Pancreas (tissue), 10 donors: ENCODE data around the gene FOXP4. TPM values are rescaled to one million over a fixed set of nuclear protein-coding genes. Genes with fewer than 3 reads are reported as not detected.

ENCODE experiments used
- ATAC-seq, 4 donors: fragments of 200-7000 bp; cut with Tn5 transposase; one replicate each; pipeline versions ENCODE4 v1.8.0 to v1.9.1; 2020; ENCODE audit warnings: mild to moderate bottlenecking in 4 of 4, moderate library complexity in 4 of 4
- DNase-seq, 6 donors: peaks; one replicate each; pipeline ENCODE4 v3.0.0-alpha.2; 2020
- FAIRE-seq: peaks from 2 replicates; lab custom pipeline; 2012; peaks lifted over from hg19 to GRCh38; lab: Jason Lieb, UNC
- H3K27ac ChIP-seq, 4 donors: fragments of 200-600 bp; sonication (generic); 1 replicate in 3 of 4; 2 replicates in 1 of 4; pipeline versions ENCODE4 v1.5.0 to v1.8.0; 2020
- H3K27me3 ChIP-seq, 4 donors: fragments of 200-600 bp; one replicate each; pipeline ENCODE4 v1.8.0; 2021
- H3K36me3 ChIP-seq, 3 donors: fragments of 200-600 bp; sonication (generic) in 1 of 3; one replicate each; pipeline versions ENCODE4 v1.5.0 to v1.8.0; 2020 to 2021
- H3K4me1 ChIP-seq, 3 donors: fragments of 200-600 bp; one replicate each; pipeline ENCODE4 v1.8.0; 2021
- H3K4me3 ChIP-seq, 4 donors: fragments of 200-600 bp; sonication (generic) in 2 of 4; one replicate each; pipeline versions ENCODE4 v1.5.0 to v1.8.0; 2020 to 2021
- H3K9me3 ChIP-seq, 4 donors: fragments of 200-600 bp; one replicate each; pipeline ENCODE4 v1.8.0; 2021
- CTCF ChIP-seq, 4 donors: fragments of 200-600 bp; sonication (generic) in 3 of 4; IDR thresholded peaks; one replicate each; pipeline versions ENCODE4 v1.5.0 to v1.8.0; 2021; ENCODE audit warnings: antibody characterized with exemption in 4 of 4
- WGBS, 2 donors: extraction: QIAGEN DNeasy Blood & Tissue Kit; methylation state at CpG; one replicate each; pipeline ENCODE4 v1.1.7; 2013; 5-methylcytosine and 5-hydroxymethylcytosine counted together
- intact Hi-C, 3 donors: fragments of 100-400 bp; cut with DNase I; formaldehyde crosslinking; loops; one replicate each; pipeline versions ENCODE4 v1.11.1 to v1.14.2; 2022
- polyA plus RNA-seq, 2 donors: library from polyadenylated mRNA; stranded (reverse); fragments of 200-250 nt; gene quantifications; one replicate each; pipeline ENCODE4 v1.2.3, GENCODE V29; 2013
- total RNA-seq, 6 donors: library from RNA; stranded (reverse); fragmentation: NEBNext Ultra II Directional in 4 of 6; extraction: Animal tissue kit (Norgen Biotek cat#: 25700) in 4 of 6; gene quantifications; one replicate each; pipeline versions ENCODE4 v1.2.1 to v1.2.4, GENCODE V29; 2021 to 2023
- donor health status: healthy with polysubstance abuse.
- donor health status: DM: no; HTN: no; CAD: no; lungs with moderate emphysema.
- donor health status: DM: no; HTN: no; CAD: no.
- donor health status: control.
- donor health status: control.
- donor health status: Bipolar disorder and iron deficiency.
- donor health status: DM: yes; HTN: yes; CAD: no.
- donor health status: DM: no; HTN: no; CAD: no.
- donor health status: DM: no; HTN: no; CAD: no.
- donor health status: DM: yes; HTN: yes; CAD: no.

FOXP4 gene
- total and polyA plus RNA-seq, 8 donors: 23.1 to 29.3 (median 26.3) TPM

DNA sequence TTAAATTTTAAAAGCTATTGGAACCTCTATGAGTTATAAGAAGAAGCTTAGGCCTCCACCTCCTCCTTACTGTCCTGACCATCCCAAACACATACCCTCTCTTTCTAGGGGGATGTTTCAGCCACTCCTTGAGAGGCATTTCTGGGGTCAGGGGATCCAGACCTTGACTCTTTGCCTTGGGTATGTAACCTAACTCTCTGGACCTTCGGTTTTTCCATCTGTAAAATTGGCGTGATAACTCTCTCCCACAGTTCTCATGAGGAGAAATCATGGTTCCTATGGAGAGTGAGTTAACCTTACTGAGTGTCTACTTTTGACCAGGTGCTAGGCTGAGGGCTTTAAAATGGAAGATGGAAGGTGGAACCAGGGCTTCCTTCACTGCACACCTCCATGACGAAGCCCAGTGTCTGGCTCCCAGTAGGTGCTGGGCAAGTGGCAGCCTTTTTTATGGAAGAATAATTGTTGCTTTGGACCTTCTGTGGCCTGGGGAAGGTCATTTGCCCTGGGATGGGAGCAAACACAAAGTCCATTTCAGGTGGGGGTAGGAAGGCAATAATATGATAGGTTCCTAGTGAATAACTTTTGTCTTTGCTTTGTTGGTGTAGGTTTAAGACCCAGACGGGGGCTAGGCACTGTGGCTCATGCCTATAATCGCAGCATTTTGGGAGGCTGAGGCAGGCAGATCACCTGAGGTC is 18.4 kb downstream of the FOXP4 start:
- DNase-seq: no peak
- Histone ChIP-seq H3K4me3 (no peak overlapping the region), H3K4me1 (peaks cover 27 to 64% (median 44%) of the 10 kb centered on the region in 3 donors), H3K9me3 (no peaks in the 10 kb centered on the region), H3K36me3 (peaks cover 5 to 12% (median 9%) of the 10 kb centered on the region in 3 donors), H3K27ac (no peak overlapping the region), H3K27me3 (no peaks in the 10 kb centered on the region)
- TF ChIP-seq CTCF (IDR thresholded peaks at IDR 0.05): no peak
- WGBS, 2 donors: 88 to 90% methylated on average over 5 of the region's 5 CpGs
- intact Hi-C loops: no loop called here
- no peak for ATAC-seq
- FAIRE-seq: no peak

GRCh38 chr6:41565701-41566100 is 19.5 kb downstream of the FOXP4 start:
- FAIRE-seq (no peak), ATAC-seq (no peak), DNase-seq (peak in 2 of 6 donors; percentile 13 to 48)
- no peaks in the 10 kb centered on the region for H3K9me3 ChIP-seq
- intact Hi-C loops: no loop called here
- H3K4me3 ChIP-seq: no peak overlapping the region
- 96 to 97% methylated on average over 13 of the region's 13 CpGs for WGBS, 2 donors
- no peaks in the 10 kb centered on the region for H3K27me3 ChIP-seq
- TF ChIP-seq CTCF (IDR thresholded peaks at IDR 0.05): no peak
- peaks cover 5 to 12% (median 9%) of the 10 kb centered on the region in 3 donors for H3K36me3 ChIP-seq
- no peak overlapping the region for H3K27ac ChIP-seq
- peaks cover 24 to 53% (median 42%) of the 10 kb centered on the region in 3 donors for H3K4me1 ChIP-seq

GRCh38 chr6:41566961-41567360 is 20.8 kb downstream of the FOXP4 start:
- Histone ChIP-seq H3K4me3 (no peak overlapping the region), H3K27ac (peak overlapping the region in 2 of 4 donors; percentile 62 to 69), H3K4me1 (peaks cover 20 to 44% (median 38%) of the 10 kb centered on the region in 3 donors), H3K9me3 (no peaks in the 10 kb centered on the region), H3K27me3 (no peaks in the 10 kb centered on the region), H3K36me3 (peaks cover 5 to 12% (median 9%) of the 10 kb centered on the region in 3 donors)
- TF ChIP-seq CTCF (IDR thresholded peaks at IDR 0.05): no peak
- WGBS, 2 donors: 52 to 53% methylated on average over 1 of the region's 1 CpG
- DNase-seq (peak in 1 of 6 donors; percentile 21), ATAC-seq (peak in 2 of 4 donors; percentile 17 to 23), FAIRE-seq (no peak)
- intact Hi-C loops: no loop called here

GRCh38 chr6:41567684-41568083 is 21.5 kb downstream of the FOXP4 start:
- no peaks in the 10 kb centered on the region for H3K27me3 ChIP-seq
- H3K27ac ChIP-seq: peak overlapping the region in 3 of 4 donors; percentile 39 to 69 (median 62)
- no peak for DNase-seq
- H3K36me3 ChIP-seq: peaks cover 5 to 12% (median 9%) of the 10 kb centered on the region in 3 donors
- ATAC-seq: no peak
- H3K9me3 ChIP-seq: no peaks in the 10 kb centered on the region
- 55 to 73% methylated on average over 1 of the region's 1 CpG for WGBS, 2 donors
- no peak for FAIRE-seq
- TF ChIP-seq CTCF (IDR thresholded peaks at IDR 0.05): no peak
- intact Hi-C loops: no loop called here
- peaks cover 19 to 39% (median 37%) of the 10 kb centered on the region in 3 donors for H3K4me1 ChIP-seq
- no peak overlapping the region for H3K4me3 ChIP-seq

DNA sequence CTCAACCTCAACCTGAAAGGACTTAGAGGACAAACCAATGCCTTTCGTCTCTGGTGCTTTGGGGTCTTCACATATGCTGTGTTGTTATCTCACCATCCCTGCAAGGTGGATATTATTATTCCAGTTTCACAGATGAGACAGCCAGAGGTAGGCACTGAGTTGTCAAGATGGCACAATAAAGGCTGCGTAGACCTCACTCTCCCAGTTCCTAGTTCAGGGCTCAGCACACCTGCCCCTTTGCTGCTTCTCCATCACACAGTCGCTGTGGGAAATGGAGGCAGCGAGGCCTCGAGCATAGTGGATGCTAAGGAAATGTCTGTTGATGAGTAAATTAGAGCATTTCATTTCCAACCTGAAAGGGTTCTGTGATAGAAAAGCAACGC is 22.0 kb downstream of the FOXP4 start:
- no peak overlapping the region for H3K4me3 ChIP-seq
- no peaks in the 10 kb centered on the region for H3K27me3 ChIP-seq
- ATAC-seq: no peak
- no peak for FAIRE-seq
- peak overlapping the region; percentile 39 to 69 (median 50) for H3K27ac ChIP-seq
- peak in 1 of 6 donors; percentile 21 for DNase-seq
- 84% methylated on average over 6 of the region's 6 CpGs for WGBS, 2 donors
- intact Hi-C loops: no loop called here
- no peak for TF ChIP-seq CTCF (IDR thresholded peaks at IDR 0.05)
- peaks cover 19 to 33% (median 32%) of the 10 kb centered on the region in 3 donors for H3K4me1 ChIP-seq
- no peaks in the 10 kb centered on the region for H3K9me3 ChIP-seq
- peaks cover 5 to 12% (median 9%) of the 10 kb centered on the region in 3 donors for H3K36me3 ChIP-seq
